ENCODE results near the gene MT1X. TPM values are rescaled to one million over a fixed set of nuclear protein-coding genes. Genes with fewer than 3 reads are reported as not detected.

MT1X gene
- total and polyA plus RNA-seq, 4 experiments from 2014 or later: 21.0 to 146 (median 49.9) TPM

DNA sequence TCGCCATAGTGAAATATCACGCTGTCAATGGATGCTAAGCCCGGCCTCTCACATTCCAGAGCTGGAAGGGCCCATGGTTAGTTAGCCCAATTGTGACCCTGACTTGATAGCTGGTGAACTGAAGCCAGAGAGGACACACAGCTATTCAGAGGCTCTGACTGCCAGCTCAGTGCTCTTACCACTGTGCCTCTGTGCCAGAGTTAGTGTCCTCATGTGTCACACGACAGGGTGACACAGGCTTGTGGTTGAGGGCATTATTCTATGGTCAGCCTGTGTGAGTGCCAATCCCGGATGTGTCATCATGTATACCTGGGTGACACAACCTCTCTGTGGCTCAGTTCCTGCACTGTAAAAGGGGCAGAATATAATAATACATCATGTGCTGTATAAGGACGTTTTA is 2.5 kb upstream of the MT1X start:
- Histone ChIP-seq H3K9me3 (ENCODE audit: control insufficient read depth in 1 of 2, low read length in 2 of 2) (no peaks in the 10 kb centered on the region), H3K27me3 (ENCODE audit: insufficient read depth, low read length) (no peaks in the 10 kb centered on the region), H3K4me1 (ENCODE audit: insufficient read depth, low read length) (peaks cover 32% of the 10 kb centered on the region), H3K4me3 (ENCODE audit: low read length in 2 of 2) (no peak overlapping the region), H3K36me3 (ENCODE audit: insufficient read depth, low read length) (no peaks in the 10 kb centered on the region), H3K27ac (ENCODE audit: low read depth, low read length) (no peak overlapping the region)
- Mint-ChIP-seq H3K4me3 (no peak overlapping the region), H3K27me3 (peaks cover 0 to 4% of the 10 kb centered on the region in 2 donors), H3K4me1 (peaks cover 17 to 41% (median 26%) of the 10 kb centered on the region in 4 donors), H3K27ac (peak overlapping the region in 2 of 7 donors; percentile 36 to 97), H3K9me3 (no peaks in the 10 kb centered on the region), H3K36me3 (peaks cover 4 to 6% of the 10 kb centered on the region in 2 donors)
- ChIA-PET CTCF (ENCODE audit: partially characterized antibody) (interaction anchor here (0.9 to 2.6 kb wide), 2 partner anchors 70 to 103 kb away, joined by 3 to 6 read pairs; no protein-coding TSS in a partner anchor), POLR2A (ENCODE audit: partially characterized antibody) (interaction anchor here (1.3 kb wide), 1 partner anchor 10 kb away, joined by 3 read pairs; the partner anchor contains the start of gene MT1H)
- intact Hi-C loops (cut with micrococcal nuclease): loop anchor here (5.0 kb wide), 1 partner anchor 228 kb away; the partner anchor contains the start of genes NUDT21 and OGFOD1
- no peak for DNase-seq

DNA sequence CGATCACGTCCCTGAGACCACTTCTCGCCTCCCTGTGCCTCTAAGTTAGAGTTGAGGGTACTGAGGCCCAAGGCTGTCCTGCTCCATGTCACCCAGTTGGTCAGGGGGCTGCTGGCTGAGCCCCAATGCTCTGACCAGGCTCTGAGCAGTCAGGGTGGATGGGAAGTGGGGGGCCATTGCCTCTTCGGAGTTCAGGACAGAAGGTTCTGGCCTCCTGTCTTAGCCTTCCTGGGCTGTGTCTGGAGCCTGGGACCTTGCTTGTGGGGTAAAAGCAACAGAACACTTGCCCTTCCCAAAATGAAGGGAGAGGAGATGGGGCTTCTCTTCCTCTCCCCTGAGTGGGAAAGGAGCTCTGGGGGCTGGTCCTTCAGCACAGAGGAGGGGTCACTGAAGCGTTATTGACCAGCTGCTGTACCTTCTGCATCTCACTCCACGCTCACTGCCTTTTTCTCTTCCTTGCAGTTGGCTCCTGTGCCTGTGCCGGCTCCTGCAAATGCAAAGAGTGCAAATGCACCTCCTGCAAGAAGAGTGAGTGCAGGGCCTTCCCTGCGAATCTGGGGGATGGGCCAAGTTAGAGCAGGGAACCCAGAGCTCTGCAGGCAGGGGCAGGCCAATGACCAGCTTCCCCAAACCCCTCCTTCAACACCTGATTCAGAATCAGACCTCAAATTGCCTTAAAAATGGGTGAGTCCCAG is 580 bp downstream of the MT1X start:
- Histone ChIP-seq H3K9me3 (ENCODE audit: control insufficient read depth in 1 of 2, low read length in 2 of 2) (no peaks in the 10 kb centered on the region), H3K4me3 (ENCODE audit: low read length in 2 of 2) (peak overlapping the region; percentile 64 to 79), H3K27me3 (ENCODE audit: insufficient read depth, low read length) (no peaks in the 10 kb centered on the region), H3K36me3 (ENCODE audit: insufficient read depth, low read length) (no peaks in the 10 kb centered on the region), H3K4me1 (ENCODE audit: insufficient read depth, low read length) (peaks cover 22% of the 10 kb centered on the region), H3K27ac (ENCODE audit: low read depth, low read length) (peak overlapping the region; percentile 74)
- H3K36me3 Mint-ChIP-seq: peaks cover 8 to 14% of the 10 kb centered on the region in 2 donors
- peak in 1 of 5 donors; percentile 10 for DNase-seq
- peak overlapping the region; percentile 94 to 99 (median 96) for H3K4me3 Mint-ChIP-seq
- ChIA-PET CTCF (ENCODE audit: partially characterized antibody) (interaction anchor here (1.1 to 3.3 kb wide), 6 partner anchors 9 to 106 kb away, joined by 3 to 12 read pairs (median 6); no protein-coding TSS in a partner anchor), POLR2A (ENCODE audit: partially characterized antibody) (interaction anchor here (0.6 to 2.9 kb wide), 13 partner anchors 9 to 498 kb away, joined by 3 to 30 read pairs (median 6); partner anchors contain the start of genes MT1F, MT1H and MT2A)
- H3K27me3 Mint-ChIP-seq: no peaks in the 10 kb centered on the region
- H3K9me3 Mint-ChIP-seq: peaks cover 0 to 4% (median 1%) of the 10 kb centered on the region in 8 donors
- H3K27ac Mint-ChIP-seq: peak overlapping the region; percentile 94 to 99 (median 97)
- intact Hi-C loops (cut with micrococcal nuclease): loop anchor here (1.0 to 5.0 kb wide), 6 partner anchors 19 to 231 kb away; partner anchors contain the start of genes MT2A, NUDT21, NUP93 and OGFOD1
- H3K4me1 Mint-ChIP-seq: peaks cover 13 to 31% (median 18%) of the 10 kb centered on the region in 4 donors

DNA sequence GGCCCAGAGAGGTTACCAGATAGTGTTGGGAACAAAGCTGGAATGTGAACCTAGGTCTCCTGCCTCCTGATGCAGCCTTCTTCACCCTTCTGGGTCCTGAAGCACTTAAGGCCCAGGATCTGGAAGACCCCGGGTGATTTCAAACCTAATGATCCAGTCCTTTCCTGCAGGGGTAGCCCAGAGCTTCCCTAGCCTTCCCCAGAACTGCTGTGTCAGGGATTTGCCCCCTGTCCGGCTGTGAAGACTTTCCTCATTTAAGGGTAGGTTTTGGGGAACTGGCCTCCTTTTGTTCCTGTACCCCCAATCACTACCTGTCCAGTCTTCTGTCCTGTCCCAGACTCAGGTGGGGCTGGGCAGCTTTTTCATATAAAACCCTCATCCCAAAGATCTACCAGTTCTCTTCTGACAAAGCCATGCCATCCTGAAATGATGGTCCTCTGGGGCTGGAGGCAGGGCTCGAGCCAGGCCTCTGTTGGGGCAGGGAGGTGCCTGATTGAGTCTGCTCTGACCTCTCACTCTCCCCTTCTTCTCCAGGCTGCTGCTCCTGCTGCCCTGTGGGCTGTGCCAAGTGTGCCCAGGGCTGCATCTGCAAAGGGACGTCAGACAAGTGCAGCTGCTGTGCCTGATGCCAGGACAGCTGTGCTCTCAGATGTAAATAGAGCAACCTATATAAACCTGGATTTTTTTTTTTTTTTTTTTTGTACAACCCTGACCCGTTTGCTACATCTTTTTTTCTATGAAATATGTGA is 1.3 kb downstream of the MT1X start:
- Histone ChIP-seq H3K9me3 (ENCODE audit: control insufficient read depth in 1 of 2, low read length in 2 of 2) (no peaks in the 10 kb centered on the region), H3K36me3 (ENCODE audit: insufficient read depth, low read length) (no peaks in the 10 kb centered on the region), H3K4me3 (ENCODE audit: low read length in 2 of 2) (peak overlapping the region; percentile 64 to 79), H3K4me1 (ENCODE audit: insufficient read depth, low read length) (peaks cover 22% of the 10 kb centered on the region), H3K27me3 (ENCODE audit: insufficient read depth, low read length) (no peaks in the 10 kb centered on the region), H3K27ac (ENCODE audit: low read depth, low read length) (no peak overlapping the region)
- ChIA-PET POLR2A (ENCODE audit: partially characterized antibody) (interaction anchor here (0.6 to 2.9 kb wide), 9 partner anchors 12 to 497 kb away, joined by 3 to 30 read pairs (median 6); partner anchors contain the start of genes MT1F and MT2A), CTCF (ENCODE audit: partially characterized antibody) (interaction anchor here (1.0 to 3.3 kb wide), 8 partner anchors 18 to 107 kb away, joined by 3 to 12 read pairs (median 4); partner anchors contain the start of gene MT1E)
- DNase-seq: no peak
- Mint-ChIP-seq H3K4me1 (peaks cover 13 to 31% (median 18%) of the 10 kb centered on the region in 4 donors), H3K27ac (peak overlapping the region in 6 of 7 donors; percentile 4 to 98 (median 26)), H3K36me3 (peaks cover 8 to 14% of the 10 kb centered on the region in 2 donors), H3K27me3 (no peaks in the 10 kb centered on the region), H3K4me3 (peak overlapping the region; percentile 94 to 99 (median 96)), H3K9me3 (peaks cover 0 to 4% (median 1%) of the 10 kb centered on the region in 8 donors)
- intact Hi-C loops (cut with micrococcal nuclease): loop anchor here (2.0 to 5.0 kb wide), 3 partner anchors 21 to 231 kb away; partner anchors contain the start of genes NUDT21 and OGFOD1

DNA sequence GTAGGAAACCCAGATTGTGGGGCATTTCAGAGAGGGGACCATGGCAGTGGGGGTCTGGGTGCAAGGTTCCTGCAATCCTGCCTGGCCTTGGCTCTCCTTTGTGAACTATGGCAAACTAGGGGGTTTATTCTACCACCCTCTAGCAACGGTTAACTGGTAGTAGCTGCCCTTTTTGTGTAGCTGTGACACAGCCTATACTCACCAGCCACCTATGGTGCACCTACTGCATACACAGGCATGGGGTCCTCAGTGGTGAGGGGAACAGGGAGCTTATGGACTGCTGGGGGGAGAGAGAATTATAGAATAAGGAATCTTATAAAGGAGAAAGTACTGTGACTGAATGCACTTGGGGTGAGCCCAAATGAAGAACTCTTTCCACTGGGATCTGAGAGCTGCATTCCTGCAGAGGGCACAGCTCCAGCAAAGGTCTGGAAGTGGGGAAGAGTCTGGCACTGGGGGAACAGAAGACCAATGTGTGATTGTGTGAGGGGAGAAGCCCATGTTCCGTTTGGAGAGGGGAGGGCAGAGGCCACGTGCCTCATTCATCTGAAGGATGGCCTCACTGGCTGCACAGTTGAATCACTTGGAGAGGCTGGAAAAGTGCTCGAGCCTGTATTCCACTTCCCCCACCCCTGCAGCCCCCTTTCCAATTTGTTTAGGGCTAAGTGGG is 2.1 kb downstream of the MT1X start:
- Mint-ChIP-seq H3K4me1 (peaks cover 13 to 31% (median 18%) of the 10 kb centered on the region in 4 donors), H3K27ac (peak overlapping the region in 1 of 7 donors; percentile 97), H3K27me3 (no peaks in the 10 kb centered on the region), H3K36me3 (peaks cover 8 to 14% of the 10 kb centered on the region in 2 donors), H3K9me3 (peaks cover 0 to 4% (median 1%) of the 10 kb centered on the region in 8 donors), H3K4me3 (peak overlapping the region in 5 of 8 donors; percentile 95 to 99 (median 96))
- no peaks in the 10 kb centered on the region for H3K9me3 ChIP-seq (ENCODE audit: control insufficient read depth in 1 of 2, low read length in 2 of 2)
- DNase-seq: no peak
- POLR2A ChIA-PET (ENCODE audit: partially characterized antibody): interaction anchor here (2.9 kb wide), 1 partner anchor 27 kb away, joined by 8 read pairs; the partner anchor contains the start of gene MT1F
- no peak overlapping the region for H3K4me3 ChIP-seq (ENCODE audit: low read length in 2 of 2)
- H3K27ac ChIP-seq (ENCODE audit: low read depth, low read length): no peak overlapping the region
- no peaks in the 10 kb centered on the region for H3K27me3 ChIP-seq (ENCODE audit: insufficient read depth, low read length)
- peaks cover 22% of the 10 kb centered on the region for H3K4me1 ChIP-seq (ENCODE audit: insufficient read depth, low read length)
- intact Hi-C loops (cut with micrococcal nuclease): loop anchor here (5.0 kb wide), 1 partner anchor 232 kb away; the partner anchor contains the start of genes NUDT21 and OGFOD1
- CTCF ChIA-PET (ENCODE audit: partially characterized antibody): interaction anchor here (1.0 to 3.3 kb wide), 5 partner anchors 17 to 108 kb away, joined by 3 to 12 read pairs (median 4); partner anchors contain the start of gene MT1E
- H3K36me3 ChIP-seq (ENCODE audit: insufficient read depth, low read length): no peaks in the 10 kb centered on the region

DNA sequence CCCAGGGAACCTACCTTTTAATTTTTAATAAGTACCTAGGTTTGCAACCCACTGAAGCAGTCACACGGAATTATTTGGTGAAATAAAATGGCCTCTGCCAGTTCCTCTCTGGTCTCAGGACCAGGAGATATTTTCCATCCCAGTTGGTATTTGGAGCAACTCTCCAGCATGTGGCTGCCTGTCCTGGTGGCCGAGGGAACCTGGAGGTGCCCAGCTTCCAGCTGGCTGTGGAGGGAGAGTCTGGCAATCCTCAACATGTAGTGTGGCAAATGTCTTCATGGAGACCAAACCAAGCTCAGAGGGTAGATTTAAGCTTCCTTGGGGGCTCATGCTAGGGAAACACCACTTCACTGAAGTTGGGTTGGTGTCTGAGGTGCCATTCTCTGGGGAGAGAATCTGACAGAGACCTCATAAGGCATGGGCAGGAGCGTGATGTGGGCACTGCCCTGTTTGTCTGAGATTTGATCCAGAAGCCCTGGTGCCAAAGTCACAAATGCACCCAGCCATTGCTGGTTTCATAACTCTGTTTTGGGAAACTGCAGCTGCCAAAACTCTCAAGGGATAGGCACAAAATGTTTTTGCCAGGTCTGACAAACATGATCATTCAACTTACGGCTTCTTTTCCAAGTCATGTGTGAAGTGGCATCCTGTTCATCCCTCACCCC is 2.8 kb downstream of the MT1X start:
- Mint-ChIP-seq H3K36me3 (peaks cover 8 to 14% of the 10 kb centered on the region in 2 donors), H3K27ac (peak overlapping the region in 1 of 7 donors; percentile 97), H3K9me3 (peaks cover 0 to 4% (median 1%) of the 10 kb centered on the region in 8 donors), H3K27me3 (no peaks in the 10 kb centered on the region), H3K4me3 (peak overlapping the region in 1 of 8 donors; percentile 7), H3K4me1 (peaks cover 13 to 31% (median 18%) of the 10 kb centered on the region in 4 donors)
- no peak for DNase-seq
- ChIA-PET CTCF (ENCODE audit: partially characterized antibody) (interaction anchor here (1.0 to 3.3 kb wide), 4 partner anchors 16 to 60 kb away, joined by 3 to 10 read pairs (median 4); partner anchors contain the start of gene MT1E), POLR2A (ENCODE audit: partially characterized antibody) (no interaction called here)
- no peaks in the 10 kb centered on the region for H3K9me3 ChIP-seq (ENCODE audit: control insufficient read depth in 1 of 2, low read length in 2 of 2)
- no peaks in the 10 kb centered on the region for H3K27me3 ChIP-seq (ENCODE audit: insufficient read depth, low read length)
- H3K4me3 ChIP-seq (ENCODE audit: low read length in 2 of 2): no peak overlapping the region
- peaks cover 22% of the 10 kb centered on the region for H3K4me1 ChIP-seq (ENCODE audit: insufficient read depth, low read length)
- no peak overlapping the region for H3K27ac ChIP-seq (ENCODE audit: low read depth, low read length)
- intact Hi-C loops (cut with micrococcal nuclease): loop anchor here (5.0 kb wide), 1 partner anchor 233 kb away; the partner anchor contains the start of genes NUDT21 and OGFOD1
- no peaks in the 10 kb centered on the region for H3K36me3 ChIP-seq (ENCODE audit: insufficient read depth, low read length)

DNA sequence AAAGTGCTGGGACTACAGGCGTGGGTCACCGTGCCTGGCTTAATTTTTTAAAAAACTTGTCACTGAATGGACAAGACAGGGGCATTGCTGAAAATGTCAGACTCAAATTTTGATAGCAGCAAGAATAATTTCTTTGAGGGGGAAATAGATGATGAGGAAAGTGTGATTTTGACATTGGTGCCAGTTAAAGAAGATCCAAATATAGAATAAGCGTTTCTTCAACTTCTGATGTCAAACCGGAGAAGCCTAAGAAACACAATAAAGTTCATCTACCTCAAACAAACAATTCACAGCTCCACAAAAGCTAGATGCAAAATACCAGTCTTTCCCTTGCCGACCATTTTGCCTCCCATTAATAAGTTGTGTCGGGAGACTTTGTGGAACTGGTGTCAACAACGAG is 4.5 kb downstream of the MT1X start:
- intact Hi-C loops (cut with micrococcal nuclease): no loop called here
- Histone ChIP-seq H3K27me3 (ENCODE audit: insufficient read depth, low read length) (no peaks in the 10 kb centered on the region), H3K27ac (ENCODE audit: low read depth, low read length) (no peak overlapping the region), H3K4me3 (ENCODE audit: low read length in 2 of 2) (no peak overlapping the region), H3K36me3 (ENCODE audit: insufficient read depth, low read length) (no peaks in the 10 kb centered on the region), H3K9me3 (ENCODE audit: control insufficient read depth in 1 of 2, low read length in 2 of 2) (no peaks in the 10 kb centered on the region), H3K4me1 (ENCODE audit: insufficient read depth, low read length) (peaks cover 17% of the 10 kb centered on the region)
- POLR2A ChIA-PET (ENCODE audit: partially characterized antibody): interaction anchor here (1.0 kb wide), 1 partner anchor 11 kb away, joined by 3 read pairs; no protein-coding TSS in a partner anchor
- H3K4me3 Mint-ChIP-seq: no peak overlapping the region
- no peak overlapping the region for H3K27ac Mint-ChIP-seq
- peaks cover 7 to 14% of the 10 kb centered on the region in 2 donors for H3K36me3 Mint-ChIP-seq
- peaks cover 0 to 4% (median 1%) of the 10 kb centered on the region in 8 donors for H3K9me3 Mint-ChIP-seq
- H3K27me3 Mint-ChIP-seq: no peaks in the 10 kb centered on the region
- DNase-seq: no peak
- CTCF ChIA-PET (ENCODE audit: partially characterized antibody): interaction anchor here (1.3 kb wide), 2 partner anchors 15 to 86 kb away, joined by 4 read pairs; no protein-coding TSS in a partner anchor
- H3K4me1 Mint-ChIP-seq: peaks cover 9 to 25% (median 14%) of the 10 kb centered on the region in 4 donors

All from CD4-positive, alpha-beta memory T cell (primary cell).